Stimulated activated CD8-positive, alpha-beta memory T cell treated with anti-CD3 and anti-CD28 coated beads, Interleukin-2, amount 100 ng/mL, for 1 hour (primary cell): ENCODE measurements around the gene CIRBP.

Experiments
- DNase-seq, 2 donors: peaks; one replicate each; pipeline ENCODE4 v3.0.0-alpha.2; 2020; ENCODE audit warnings: low read depth in 2 of 2

CIRBP gene

GRCh38 chr19:1255186-1256161 is 13.7 kb upstream of the CIRBP start:
- DNase-seq, result no peak

- DNase-seq, result no peak
Observed at GRCh38 chr19:1256646-1257474, 12.3 kb upstream of the CIRBP start.

GRCh38 chr19:1257475-1258162 is 11.5 kb upstream of the CIRBP start:
- DNase-seq, result no peak

- DNase-seq, result no peak
Observed at GRCh38 chr19:1258163-1258492, 11.0 kb upstream of the CIRBP start.

- DNase-seq, result no peak
Observed at GRCh38 chr19:1258707-1259205, 10.4 kb upstream of the CIRBP start.

GRCh38 chr19:1259206-1259875 is 9.8 kb upstream of the CIRBP start:
- DNase-seq, result no peak

- DNase-seq, result no peak
Observed at GRCh38 chr19:1259876-1260748, 9.0 kb upstream of the CIRBP start.

GRCh38 chr19:1260749-1261537 is 8.2 kb upstream of the CIRBP start:
- peak; percentile 95 to 96 for DNase-seq

GRCh38 chr19:1261538-1261797 is 7.7 kb upstream of the CIRBP start:
- DNase-seq, result no peak

- DNase-seq, result no peak
Observed at GRCh38 chr19:1261798-1262622, 7.1 kb upstream of the CIRBP start.

GRCh38 chr19:1262623-1263123 is 6.5 kb upstream of the CIRBP start:
- DNase-seq, result no peak

GRCh38 chr19:1263188-1263587 is 5.9 kb upstream of the CIRBP start:
- DNase-seq, result no peak

GRCh38 chr19:1264801-1265614 is 4.1 kb upstream of the CIRBP start:
- no peak for DNase-seq

GRCh38 chr19:1265615-1266128 is 3.5 kb upstream of the CIRBP start:
- no peak for DNase-seq

GRCh38 chr19:1266129-1266915 is 2.8 kb upstream of the CIRBP start:
- peak in 1 of 2 donors; percentile 70 for DNase-seq

- DNase-seq, result peak in 1 of 2 donors; percentile 57
Observed at GRCh38 chr19:1266916-1267476, 2.1 kb upstream of the CIRBP start.
